GM23248 (cell line): Measurements from ENCODE around the gene PLBD1. TPM values are rescaled to one million over a fixed set of nuclear protein-coding genes. Genes with fewer than 3 reads are reported as not detected.

Experiments used
- DNase-seq: peaks from one replicate; pipeline ENCODE4 v3.0.0-alpha.2; 2015
- H2AFZ ChIP-seq: fragments of 200-600 bp; sonication (generic); 2 replicates; pipeline ENCODE4 v1.6.1; 2016; ENCODE audit warnings: antibody characterized with exemption
- H3F3A ChIP-seq: fragments of 200-600 bp; sonication (generic); 2 replicates; pipeline ENCODE4 v1.6.1; 2016; ENCODE audit warnings: mild to moderate bottlenecking, antibody characterized with exemption, mixed run types; ENCODE audit not compliant: insufficient read depth
- H3K27ac ChIP-seq: fragments of 200-600 bp; sonication (generic); 2 replicates; pipeline ENCODE4 v1.5.1; 2016; ENCODE audit warnings: mild to moderate bottlenecking
- H3K27me3 ChIP-seq: fragments of 200-600 bp; sonication (generic); replicated peaks from 2 replicates; pipeline ENCODE4 v1.6.1; 2016; ENCODE audit warnings: mild to moderate bottlenecking; ENCODE audit not compliant: insufficient read depth
- H3K36me3 ChIP-seq: fragments of 200-600 bp; sonication (generic); 2 replicates; pipeline ENCODE4 v1.6.1; 2016; ENCODE audit warnings: low read depth, mild to moderate bottlenecking
- H3K4me1 ChIP-seq: fragments of 200-600 bp; sonication (generic); 2 replicates; pipeline ENCODE4 v1.6.1; 2016; ENCODE audit warnings: mild to moderate bottlenecking; ENCODE audit not compliant: insufficient read depth
- H3K4me2 ChIP-seq: fragments of 200-600 bp; sonication (generic); one replicate; pipeline ENCODE4 v1.6.1; 2016; ENCODE audit warnings: mild to moderate bottlenecking; ENCODE audit not compliant: unreplicated experiment
- H3K4me3 ChIP-seq: fragments of 200-600 bp; sonication (generic); 2 replicates; pipeline ENCODE4 v1.5.1; 2016; ENCODE audit warnings: mild to moderate bottlenecking
- H3K79me2 ChIP-seq: fragments of 200-600 bp; sonication (generic); 2 replicates; pipeline ENCODE4 v1.6.1; 2016; ENCODE audit warnings: mild to moderate bottlenecking; ENCODE audit not compliant: insufficient read depth
- H3K9ac ChIP-seq: fragments of 200-600 bp; sonication (generic); 2 replicates; pipeline ENCODE4 v1.6.1; 2016; ENCODE audit warnings: mild to moderate bottlenecking
- H3K9me2 ChIP-seq: fragments of 200-600 bp; sonication (generic); 2 replicates; pipeline ENCODE4 v1.6.1; 2016; ENCODE audit warnings: mixed run types, mild to moderate bottlenecking, moderate library complexity; ENCODE audit not compliant: insufficient read depth
- H3K9me3 ChIP-seq: fragments of 200-600 bp; sonication (generic); one replicate; pipeline ENCODE4 v1.6.1; 2017; ENCODE audit warnings: low read depth
- H4K20me1 ChIP-seq: fragments of 200-600 bp; sonication (generic); 2 replicates; pipeline ENCODE4 v1.6.0; 2016; ENCODE audit not compliant: insufficient read depth
- EZH2 ChIP-seq: fragments of 200-600 bp; sonication (generic); IDR thresholded peaks from 2 replicates; pipeline ENCODE4 v1.6.1; 2018; ENCODE audit warnings: antibody characterized with exemption, mild to moderate bottlenecking; ENCODE audit not compliant: insufficient read depth, poor library complexity, severe bottlenecking
- EZH2phosphoT487 ChIP-seq: fragments of 200-600 bp; sonication (generic); IDR thresholded peaks from 2 replicates; pipeline ENCODE4 v1.6.1; 2018; ENCODE audit warnings: antibody characterized with exemption, moderate library complexity, mild to moderate bottlenecking, low read depth; ENCODE audit not compliant: insufficient read depth
- WGBS, 2 experiments: methylation state at CpG; one replicate each; pipeline ENCODE4 v1.1.6; 2015 to 2017; ENCODE audit warnings: low lambda C conversion rate in 2 of 2, low coverage in 1 of 2; ENCODE audit errors: missing lambda C conversion rate in 2 of 2; 5-methylcytosine and 5-hydroxymethylcytosine counted together
- in situ Hi-C: fragments of 300-500 bp; cut with MboI; formaldehyde crosslinking; loops from 2 replicates; pipeline ENCODE4 v1.15.0; 2020
- polyA plus RNA-seq: library from polyadenylated mRNA; unstranded; fragments of >200 nt; fragmentation: Nextera tagmentation; extraction: Ambion mirVana; gene quantifications from 2 replicates; pipeline ENCODE4 v1.2.1, GENCODE V29; 2016
- total RNA-seq: library from RNA; depleted of rRNA; stranded (reverse); fragments of >200 nt; shearing (Covaris generic); gene quantifications from 2 replicates; pipeline ENCODE4 v1.2.3, GENCODE V29; 2014

The PLBD1 gene
- total and polyA plus RNA-seq, 2 experiments from 2014 or later = 0.13 to 0.65 TPM

GRCh38 chr12:14573118-14573517 lies 5.4 kb upstream of the PLBD1 start:
- Histone ChIP-seq H3K9me3 (no peaks in the 10 kb centered on the region), H3K36me3 (no peaks in the 10 kb centered on the region), H3K27ac (no peak overlapping the region), H2AFZ (no peak overlapping the region), H3K27me3 (peaks cover 7% of the 10 kb centered on the region; the same call in 1 of the 2 replicates), H3K9me2 (no peaks in the 10 kb centered on the region), H4K20me1 (no peaks in the 10 kb centered on the region), H3K4me3 (no peak overlapping the region), H3K79me2 (no peaks in the 10 kb centered on the region), H3K9ac (no peak overlapping the region), H3F3A (no peaks in the 10 kb centered on the region), H3K4me1 (no peaks in the 10 kb centered on the region), H3K4me2 (no peak overlapping the region)
- WGBS, 2 experiments = 52 to 64% methylated on average over 5 of the region's 5 CpGs
- DNase-seq = no peak
- in situ Hi-C loops = no loop called here
- no peak for TF ChIP-seq EZH2

DNA sequence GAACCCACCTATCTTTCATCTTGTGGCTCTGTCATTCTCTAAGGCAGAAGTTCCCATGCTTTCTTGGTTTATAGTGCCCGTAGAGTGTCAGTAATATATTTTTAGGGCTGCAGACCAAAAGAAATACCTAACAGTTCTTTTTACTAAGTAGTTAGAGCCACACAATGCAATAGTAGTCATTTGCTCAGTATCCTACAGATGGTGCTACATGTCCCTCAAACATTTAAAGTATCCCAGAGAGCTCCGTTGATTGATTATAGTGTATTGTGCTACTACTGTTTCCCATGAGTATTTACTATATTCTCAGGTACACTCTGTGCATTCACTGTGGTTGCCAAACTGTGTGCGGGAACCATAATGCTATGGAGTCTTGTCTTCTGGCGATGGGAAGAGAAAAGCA lies 4.7 kb upstream of the PLBD1 start:
- H3K4me3 ChIP-seq = no peak overlapping the region
- in situ Hi-C loops = no loop called here
- no peaks in the 10 kb centered on the region for H3K4me1 ChIP-seq
- no peaks in the 10 kb centered on the region for H3K9me2 ChIP-seq
- no peak overlapping the region for H3K27ac ChIP-seq
- H3K36me3 ChIP-seq = no peaks in the 10 kb centered on the region
- H3K9me3 ChIP-seq = no peaks in the 10 kb centered on the region
- H3K79me2 ChIP-seq = no peaks in the 10 kb centered on the region
- H3K27me3 ChIP-seq = peaks cover 7% of the 10 kb centered on the region; the same call in 1 of the 2 replicates
- WGBS, 2 experiments = 47 to 51% methylated on average over 4 of the region's 4 CpGs
- H3F3A ChIP-seq = no peaks in the 10 kb centered on the region
- no peak overlapping the region for H3K9ac ChIP-seq
- TF ChIP-seq EZH2 = no peak
- no peak for TF ChIP-seq EZH2phosphoT487
- no peak overlapping the region for H3K4me2 ChIP-seq
- no peaks in the 10 kb centered on the region for H4K20me1 ChIP-seq
- no peak overlapping the region for H2AFZ ChIP-seq
- DNase-seq = no peak

- no peaks in the 10 kb centered on the region for H3F3A ChIP-seq
These were observed 4.1 kb upstream of the PLBD1 start for GRCh38 chr12:14571779-14572178.

GRCh38 chr12:14570231-14570630 lies 2.5 kb upstream of the PLBD1 start:
- no peak for DNase-seq
- Histone ChIP-seq H3K9ac (no peak overlapping the region), H3K79me2 (no peaks in the 10 kb centered on the region)

More at GRCh38 chr12:14571779-14572178, 4.1 kb upstream of the PLBD1 start:
- Histone ChIP-seq H3K27me3 (peaks cover 10% of the 10 kb centered on the region), H3K4me1 (no peaks in the 10 kb centered on the region), H2AFZ (no peak overlapping the region), H3K9me2 (no peaks in the 10 kb centered on the region), H3K4me2 (no peak overlapping the region), H3K36me3 (no peaks in the 10 kb centered on the region), H4K20me1 (no peaks in the 10 kb centered on the region), H3K79me2 (no peaks in the 10 kb centered on the region), H3K4me3 (no peak overlapping the region), H3K27ac (no peak overlapping the region), H3K9me3 (no peaks in the 10 kb centered on the region), H3K9ac (no peak overlapping the region)
- TF ChIP-seq EZH2 = no peak
- TF ChIP-seq EZH2phosphoT487 = no peak
- in situ Hi-C loops = no loop called here
- WGBS, 2 experiments = 79 to 80% methylated on average over 3 of the region's 3 CpGs
- no peak for DNase-seq

More at GRCh38 chr12:14570231-14570630, 2.5 kb upstream of the PLBD1 start:
- Histone ChIP-seq H3K27me3 (peaks cover 21% of the 10 kb centered on the region), H3K9me2 (no peaks in the 10 kb centered on the region), H4K20me1 (no peaks in the 10 kb centered on the region), H3K9me3 (no peaks in the 10 kb centered on the region), H3K27ac (no peak overlapping the region), H3K4me3 (no peak overlapping the region), H3K4me2 (no peak overlapping the region), H2AFZ (no peak overlapping the region), H3K4me1 (no peaks in the 10 kb centered on the region), H3K36me3 (no peaks in the 10 kb centered on the region), H3F3A (no peaks in the 10 kb centered on the region)
- WGBS, 2 experiments = 39 to 45% methylated on average over 1 of the region's 1 CpG
- TF ChIP-seq EZH2phosphoT487 (no peak), EZH2 (no peak)
- in situ Hi-C loops = no loop called here
